Endothelial cell of umbilical vein (primary cell): ENCODE results near the gene SHOX. TPM values are rescaled to one million over a fixed set of nuclear protein-coding genes. Genes with fewer than 3 reads are reported as not detected.

Source experiments
- BruUV-seq: library from RNA; stranded (reverse); fragments of 400-500 nt; replicated peaks from 2 replicates; lab custom pipeline; 2021; lab: Mats Ljungman, UMichigan
- CTCF ChIA-PET: fragments of 300-600, 350-600 bp; sonication (Branson Sonifier 250); formaldehyde crosslinking; loops from one replicate; lab custom pipeline; 2021; ENCODE audit warnings: antibody characterized with exemption, inconsistent platforms; lab: Charles Lee
- POLR2A ChIA-PET: fragments of 300-600, 350-600 bp; sonication (Branson Sonifier 250); formaldehyde crosslinking; loops from one replicate; lab custom pipeline; 2021; ENCODE audit warnings: antibody characterized with exemption, inconsistent platforms; lab: Charles Lee
- DNase-seq: peaks from one replicate; pipeline ENCODE4 v3.0.0-alpha.2; 2011; ENCODE audit warnings: low read depth, low spot score
- FAIRE-seq: peaks from 2 replicates; lab custom pipeline; 2011; peaks lifted over from hg19 to GRCh38; lab: Jason Lieb, UNC
- H2AFZ ChIP-seq: 2 replicates; pipeline ENCODE4 v1.6.0; 2012; ENCODE audit warnings: low read depth, low read length, control low read depth, inconsistent platforms
- H3K27ac ChIP-seq: 2 replicates; pipeline ENCODE4 v1.5.1; 2011; ENCODE audit warnings: low read depth, mild to moderate bottlenecking, control low read depth, low read length, moderate library complexity; ENCODE audit not compliant: insufficient read depth
- H3K27me3 ChIP-seq, 2 experiments: 2 replicates each; pipeline versions ENCODE4 v1.6.0 to v1.6.1; 2011; ENCODE audit warnings: low read length in 2 of 2, mixed read lengths in 1 of 2; ENCODE audit not compliant: control insufficient read depth in 2 of 2, insufficient read depth in 2 of 2
- H3K36me3 ChIP-seq, 2 experiments: 2 replicates in 1 of 2; 3 replicates in 1 of 2; pipeline ENCODE4 v1.5.1; 2011; ENCODE audit warnings: low read length in 2 of 2, mild to moderate bottlenecking in 1 of 2, moderate library complexity in 1 of 2; ENCODE audit not compliant: control insufficient read depth in 2 of 2, insufficient read depth in 2 of 2; ENCODE audit errors: extremely low read depth in 1 of 2
- H3K4me1 ChIP-seq: 3 replicates; pipeline ENCODE4 v1.5.1; 2011; ENCODE audit warnings: mild to moderate bottlenecking, low read length; ENCODE audit not compliant: control insufficient read depth, insufficient read depth; ENCODE audit errors: extremely low read depth
- H3K4me2 ChIP-seq: 2 replicates; pipeline ENCODE4 v1.6.1; 2011; ENCODE audit warnings: low read length, control low read depth, mixed read lengths; ENCODE audit not compliant: insufficient read depth
- H3K4me3 ChIP-seq, 3 experiments: fragments of 200-600 bp in 1 of 3; sonication (generic), shearing (Covaris generic) in 1 of 3; replicated peaks in 1 of 3; 2 replicates each; pipeline ENCODE4 v1.5.1; 2011 to 2016; ENCODE audit warnings: control low read depth in 3 of 3, low read length in 3 of 3, mild to moderate bottlenecking in 2 of 3, inconsistent platforms in 1 of 3, low read depth in 1 of 3, moderate library complexity in 1 of 3; ENCODE audit not compliant: insufficient read depth in 1 of 3
- H3K79me2 ChIP-seq: 2 replicates; pipeline ENCODE4 v1.6.0; 2012; ENCODE audit warnings: low read length, inconsistent platforms; ENCODE audit not compliant: control insufficient read depth, insufficient read depth
- H3K9ac ChIP-seq: replicated peaks from 2 replicates; pipeline ENCODE3; 2011; ENCODE audit warnings: low read length, control low read depth; ENCODE audit not compliant: insufficient read depth; ENCODE audit errors: extremely low read depth
- H3K9me1 ChIP-seq: replicated peaks from 3 replicates; pipeline ENCODE4 v1.6.0; 2011; ENCODE audit warnings: mild to moderate bottlenecking, low read length; ENCODE audit not compliant: control insufficient read depth, insufficient read depth; ENCODE audit errors: extremely low read depth
- H3K9me3 ChIP-seq: replicated peaks from 2 replicates; pipeline ENCODE4 v1.5.1; 2012; ENCODE audit warnings: low read length, inconsistent platforms; ENCODE audit not compliant: control insufficient read depth, insufficient read depth
- H4K20me1 ChIP-seq: replicated peaks from 2 replicates; pipeline ENCODE3; 2011; ENCODE audit warnings: mild to moderate bottlenecking, low read length; ENCODE audit not compliant: control insufficient read depth, insufficient read depth; ENCODE audit errors: extremely low read depth
- EZH2 ChIP-seq: IDR thresholded peaks from 2 replicates; pipeline ENCODE4 v1.6.1; 2012; ENCODE audit warnings: borderline replicate concordance, low read depth, mild to moderate bottlenecking, moderate library complexity, low read length, inconsistent platforms; ENCODE audit not compliant: severe bottlenecking
- FOS ChIP-seq: IDR thresholded peaks from 2 replicates; pipeline ENCODE4 v1.6.1; 2011; ENCODE audit warnings: mild to moderate bottlenecking, low read length, moderate library complexity, borderline replicate concordance; ENCODE audit not compliant: insufficient read depth
- GATA2 ChIP-seq: IDR thresholded peaks from 2 replicates; pipeline ENCODE4 v1.7.0; 2011; ENCODE audit warnings: low read depth, mild to moderate bottlenecking, moderate library complexity, mixed read lengths, low read length; ENCODE audit not compliant: insufficient read length, insufficient read depth
- JUN ChIP-seq: IDR thresholded peaks from 2 replicates; pipeline ENCODE4 v1.6.1; 2011; ENCODE audit warnings: borderline replicate concordance, low read depth; ENCODE audit not compliant: insufficient read length, insufficient read depth
- MYC ChIP-seq: IDR thresholded peaks from one replicate; pipeline ENCODE4 v1.6.1; 2011; ENCODE audit warnings: mild to moderate bottlenecking, low read depth, low read length
- POLR2A ChIP-seq: IDR thresholded peaks from 2 replicates; pipeline ENCODE4 v1.6.1; 2012; ENCODE audit warnings: low read depth, mild to moderate bottlenecking, control low read depth, low read length
- dilution Hi-C: fragments of 300-500 bp; cut with MboI; formaldehyde crosslinking; loops from one replicate; pipeline ENCODE4 v1.15.0; 2019; ENCODE audit warnings: low sequenced_read_pairs; ENCODE audit not compliant: extremely low pct_ligation_motif_present
- intact Hi-C: fragments of 100-400 bp; cut with micrococcal nuclease; formaldehyde crosslinking; loops from one replicate; pipeline ENCODE4 v1.10.0; 2022
- polyA plus RNA-seq, 4 experiments: library from polyadenylated mRNA; depleted of rRNA in 3 of 4; stranded (reverse) in 3 of 4; unstranded in 1 of 4; fragments of >200 nt; gene quantifications; 2 replicates each; pipeline versions ENCODE4 v1.2.1 to v1.2.3, GENCODE V29; 2011 to 2012; ENCODE audit warnings: missing spikeins in 1 of 4
- total RNA-seq: library from RNA; stranded (reverse); gene quantifications from 2 replicates; pipeline ENCODE4 v1.2.3, GENCODE V29; 2021
- TF ChIP-seq, protein P1 (sequence below): IDR thresholded peaks from 2 replicates; pipeline ENCODE4 v1.6.1; 2011; ENCODE audit not compliant: insufficient read depth, insufficient read length
- TF ChIP-seq, protein P2 (sequence below), 2 donors: IDR thresholded peaks; 1 replicate in 1 of 2; 2 replicates in 1 of 2; pipeline ENCODE4 v1.5.1; 2011; ENCODE audit warnings: low read length in 2 of 2, mild to moderate bottlenecking in 2 of 2, moderate library complexity in 2 of 2, control low read depth in 1 of 2, inconsistent platforms in 1 of 2, low read depth in 1 of 2; ENCODE audit not compliant: insufficient read depth in 1 of 2; ENCODE audit errors: extremely low read depth in 1 of 2

SHOX gene
- total and polyA plus RNA-seq, 2 donors (not counting 3 experiments of a cell fraction or from before 2014, with no cell fraction given) = not detected

DNA sequence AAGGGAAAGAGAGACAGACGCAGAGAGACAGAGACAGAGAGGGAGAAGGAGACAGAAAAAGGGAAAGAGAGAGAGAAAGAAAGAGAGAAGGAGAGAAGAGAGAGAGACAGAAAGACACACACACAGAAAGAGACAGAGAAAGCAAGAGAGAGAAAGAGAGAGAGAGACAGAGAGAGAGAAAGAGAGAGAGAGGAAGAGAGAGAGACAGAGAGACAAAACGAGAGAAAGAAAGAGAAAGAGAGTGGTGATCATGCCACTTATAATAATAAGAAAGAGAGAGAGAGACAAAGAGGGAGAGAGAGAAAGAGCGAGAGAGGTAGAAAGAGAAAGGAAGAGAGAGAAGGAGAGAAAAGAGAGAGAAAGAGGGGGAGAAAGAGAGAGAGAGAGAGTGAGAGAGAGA lies 51.4 kb downstream of the SHOX start:
- H3K4me1 ChIP-seq = no peaks in the 10 kb centered on the region
- H2AFZ ChIP-seq = no peak overlapping the region
- intact Hi-C loops = no loop called here
- DNase-seq (no peak), FAIRE-seq (no peak)
- POLR2A ChIA-PET = no interaction called here
- TF ChIP-seq, protein P1, sequence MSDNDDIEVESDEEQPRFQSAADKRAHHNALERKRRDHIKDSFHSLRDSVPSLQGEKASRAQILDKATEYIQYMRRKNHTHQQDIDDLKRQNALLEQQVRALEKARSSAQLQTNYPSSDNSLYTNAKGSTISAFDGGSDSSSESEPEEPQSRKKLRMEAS = no peak
- TF ChIP-seq FOS = no peak
- TF ChIP-seq, protein P2, sequence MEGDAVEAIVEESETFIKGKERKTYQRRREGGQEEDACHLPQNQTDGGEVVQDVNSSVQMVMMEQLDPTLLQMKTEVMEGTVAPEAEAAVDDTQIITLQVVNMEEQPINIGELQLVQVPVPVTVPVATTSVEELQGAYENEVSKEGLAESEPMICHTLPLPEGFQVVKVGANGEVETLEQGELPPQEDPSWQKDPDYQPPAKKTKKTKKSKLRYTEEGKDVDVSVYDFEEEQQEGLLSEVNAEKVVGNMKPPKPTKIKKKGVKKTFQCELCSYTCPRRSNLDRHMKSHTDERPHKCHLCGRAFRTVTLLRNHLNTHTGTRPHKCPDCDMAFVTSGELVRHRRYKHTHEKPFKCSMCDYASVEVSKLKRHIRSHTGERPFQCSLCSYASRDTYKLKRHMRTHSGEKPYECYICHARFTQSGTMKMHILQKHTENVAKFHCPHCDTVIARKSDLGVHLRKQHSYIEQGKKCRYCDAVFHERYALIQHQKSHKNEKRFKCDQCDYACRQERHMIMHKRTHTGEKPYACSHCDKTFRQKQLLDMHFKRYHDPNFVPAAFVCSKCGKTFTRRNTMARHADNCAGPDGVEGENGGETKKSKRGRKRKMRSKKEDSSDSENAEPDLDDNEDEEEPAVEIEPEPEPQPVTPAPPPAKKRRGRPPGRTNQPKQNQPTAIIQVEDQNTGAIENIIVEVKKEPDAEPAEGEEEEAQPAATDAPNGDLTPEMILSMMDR (IDR thresholded peaks at IDR 0.05; ENCODE audit: extremely low read depth in 1 of 2, insufficient read depth in 1 of 2, low read depth in 1 of 2, low read length in 2 of 2) = no peak
- no peak for TF ChIP-seq GATA2
- TF ChIP-seq MYC = no peak
- TF ChIP-seq EZH2 = no peak
- TF ChIP-seq POLR2A = no peak
- TF ChIP-seq JUN = no peak
- H3K9me3 ChIP-seq = peaks cover 5% of the 10 kb centered on the region
- BruUV-seq = no TSS peak
- H3K9me1 ChIP-seq = no peaks in the 10 kb centered on the region
- no peaks in the 10 kb centered on the region for H3K79me2 ChIP-seq
- H3K27ac ChIP-seq = no peak overlapping the region
- H3K9ac ChIP-seq = no peak overlapping the region
- no peaks in the 10 kb centered on the region for H3K27me3 ChIP-seq
- dilution Hi-C loops = no loop called here
- H3K4me3 ChIP-seq = no peak overlapping the region
- CTCF ChIA-PET = no interaction called here
- no peaks in the 10 kb centered on the region for H4K20me1 ChIP-seq
- H3K36me3 ChIP-seq = no peaks in the 10 kb centered on the region
- no peak overlapping the region for H3K4me2 ChIP-seq
